HCT116 (cell line): ENCODE data around the gene ANKRD13D. TPM values are rescaled to one million over a fixed set of nuclear protein-coding genes. Genes with fewer than 3 reads are reported as not detected.

ENCODE experiments used
- ATAC-seq: fragments of 200-7000 bp; cut with Tn5 transposase; 2 replicates; pipeline ENCODE4 v1.9.1; 2020; ENCODE audit warnings: mild to moderate bottlenecking, moderate library complexity
- BruUV-seq: library from RNA; stranded (reverse); fragments of 400-500 nt; replicated peaks from 2 replicates; lab custom pipeline; 2021; lab: Mats Ljungman, UMichigan
- CTCF ChIA-PET: fragments of 300-600 bp; sonication (Branson Sonifier 250); formaldehyde crosslinking; loops from one replicate; lab custom pipeline; 2021; ENCODE audit warnings: antibody characterized with exemption; lab: Charles Lee
- POLR2A ChIA-PET: fragments of 300-600, 350-600 bp; sonication (Branson Sonifier 250); formaldehyde crosslinking; loops from one replicate; lab custom pipeline; 2021; ENCODE audit warnings: antibody characterized with exemption; lab: Charles Lee
- RAD21 ChIA-PET, 2 experiments: fragments of 300-600 bp; sonication (Branson Sonifier 250); formaldehyde crosslinking; loops; one replicate each; lab custom pipeline; 2023; ENCODE audit warnings: low total read pairs in 2 of 2; ENCODE audit not compliant: uncharacterized antibody in 2 of 2, unreplicated experiment in 2 of 2, low non-redundant PET in 1 of 2; lab: Charles Lee
- DNase-seq: peaks from one replicate; pipeline ENCODE4 v3.0.0-alpha.2; 2010; ENCODE audit warnings: low read depth, low spot score
- H2AFZ ChIP-seq: fragments of 200-600 bp; shearing (Covaris generic), sonication (generic); 2 replicates; pipeline ENCODE4 v1.6.1; 2017; ENCODE audit warnings: low read depth, mixed run types, mixed read lengths, antibody characterized with exemption, low read length; ENCODE audit not compliant: poor library complexity, severe bottlenecking
- H3K27ac ChIP-seq: 2 replicates; pipeline ENCODE4 v1.5.1; 2012; ENCODE audit warnings: low read depth, low read length
- H3K27me3 ChIP-seq: fragments of 200-600 bp; sonication (generic); 2 replicates; pipeline ENCODE4 v1.6.1; 2016; ENCODE audit warnings: mixed run types, low read length, mixed read lengths; ENCODE audit not compliant: insufficient read depth
- H3K36me3 ChIP-seq, 2 experiments: fragments of 200-500 bp in 1 of 2; fragments of 200-600 bp in 1 of 2; sonication (Bioruptor generic) in 1 of 2; sonication (generic) in 1 of 2; 2 replicates each; pipeline versions ENCODE4 v1.5.1 to v1.6.1; 2014 to 2016; ENCODE audit warnings: low read length in 2 of 2, inconsistent platforms in 1 of 2, mixed read lengths in 1 of 2, mixed run types in 1 of 2; ENCODE audit not compliant: insufficient read depth in 2 of 2, control insufficient read depth in 1 of 2
- H3K4me1 ChIP-seq, 2 experiments: fragments of 200-600 bp in 1 of 2; sonication (generic) in 1 of 2; 2 replicates each; pipeline versions ENCODE4 v1.5.1 to v1.6.1; 2012 to 2017; ENCODE audit warnings: low read length in 2 of 2, inconsistent platforms in 1 of 2, mild to moderate bottlenecking in 1 of 2, mixed read lengths in 1 of 2, mixed run types in 1 of 2, moderate library complexity in 1 of 2; ENCODE audit not compliant: insufficient read depth in 2 of 2, control insufficient read depth in 1 of 2
- H3K4me2 ChIP-seq: fragments of 200-600 bp; sonication (generic); 2 replicates; pipeline ENCODE4 v1.6.1; 2017; ENCODE audit warnings: mixed run types, low read length, mixed read lengths
- H3K4me3 ChIP-seq, 2 experiments: fragments of 200-600 bp in 1 of 2; sonication (generic) in 1 of 2; replicated peaks in 1 of 2; 2 replicates each; pipeline ENCODE4 v1.5.1; 2011 to 2016; ENCODE audit warnings: low read length in 2 of 2, control low read depth in 1 of 2, low read depth in 1 of 2, mild to moderate bottlenecking in 1 of 2, mixed read lengths in 1 of 2, mixed run types in 1 of 2
- H3K79me2 ChIP-seq: fragments of 200-600 bp; sonication (generic); 2 replicates; pipeline ENCODE4 v1.6.1; 2017; ENCODE audit warnings: mild to moderate bottlenecking, mixed run types, low read length, moderate library complexity, mixed read lengths; ENCODE audit not compliant: insufficient read depth
- H3K9ac ChIP-seq: fragments of 200-600 bp; sonication (generic); 2 replicates; pipeline ENCODE4 v1.6.1; 2016; ENCODE audit warnings: low read length, mixed read lengths
- H3K9me2 ChIP-seq: fragments of 200-600 bp; sonication (generic), shearing (Covaris generic); 2 replicates; pipeline ENCODE4 v1.6.1; 2017; ENCODE audit warnings: mixed run types, mild to moderate bottlenecking, moderate library complexity; ENCODE audit not compliant: insufficient read depth
- H3K9me3 ChIP-seq, 2 experiments: fragments of 200-500 bp in 1 of 2; fragments of 200-600 bp in 1 of 2; sonication (Bioruptor generic) in 1 of 2; sonication (generic) in 1 of 2; 2 replicates each; pipeline ENCODE4 v1.6.1; 2014 to 2017; ENCODE audit warnings: low read length in 2 of 2, mixed read lengths in 2 of 2, inconsistent platforms in 1 of 2, low read depth in 1 of 2, mild to moderate bottlenecking in 1 of 2, mixed run types in 1 of 2, moderate library complexity in 1 of 2; ENCODE audit not compliant: control insufficient read depth in 1 of 2, insufficient read depth in 1 of 2
- H4K20me1 ChIP-seq: fragments of 200-600 bp; sonication (generic), shearing (Covaris generic); 2 replicates; pipeline ENCODE4 v1.6.1; 2017; ENCODE audit warnings: mixed run types, mild to moderate bottlenecking, moderate library complexity; ENCODE audit not compliant: insufficient read depth
- ATF3 ChIP-seq: IDR thresholded peaks from 2 replicates; pipeline ENCODE4 v1.6.1; 2012
- CTCF ChIP-seq, 3 experiments: fragments of 200-600 bp in 1 of 3; sonication (generic) in 1 of 3; IDR thresholded peaks in 2 of 3; conservative IDR thresholded peaks in 1 of 3; 2 replicates each; pipeline ENCODE4 v1.5.1; 2012 to 2017; ENCODE audit warnings: low read depth in 2 of 3, low read length in 2 of 3, antibody characterized with exemption in 1 of 3, borderline replicate concordance in 1 of 3, control low read depth in 1 of 3, mild to moderate bottlenecking in 1 of 3, mixed read lengths in 1 of 3, mixed run types in 1 of 3, moderate library complexity in 1 of 3; ENCODE audit not compliant: insufficient read depth in 1 of 3
- ELF1 ChIP-seq: IDR thresholded peaks from 2 replicates; pipeline ENCODE4 v1.6.1; 2012; ENCODE audit warnings: low read depth, borderline replicate concordance
- EZH2phosphoT487 ChIP-seq: fragments of 200-600 bp; IDR thresholded peaks from 2 replicates; pipeline ENCODE4 v1.6.1; 2018; ENCODE audit warnings: antibody characterized with exemption, borderline replicate concordance
- FOSL1 ChIP-seq: IDR thresholded peaks from 2 replicates; pipeline ENCODE4 v1.6.1; 2012; ENCODE audit warnings: low read depth
- JUND ChIP-seq: IDR thresholded peaks from 2 replicates; pipeline ENCODE4 v1.6.1; 2012
- MAX ChIP-seq: IDR thresholded peaks from 2 replicates; pipeline ENCODE4 v1.6.1; 2012
- POLR2A ChIP-seq: IDR thresholded peaks from 2 replicates; pipeline ENCODE4 v1.7.0; 2011; ENCODE audit warnings: borderline replicate concordance; ENCODE audit not compliant: insufficient read depth, insufficient read length; ENCODE audit errors: extremely low read depth
- POLR2AphosphoS5 ChIP-seq: IDR thresholded peaks from 2 replicates; pipeline ENCODE4 v1.6.1; 2011; ENCODE audit warnings: mild to moderate bottlenecking, low read depth, low read length, moderate library complexity
- RAD21 ChIP-seq: IDR thresholded peaks from 2 replicates; pipeline ENCODE4 v1.6.1; 2012; ENCODE audit warnings: low read depth, mild to moderate bottlenecking
- SP1 ChIP-seq: IDR thresholded peaks from 2 replicates; pipeline ENCODE4 v1.6.1; 2012; ENCODE audit warnings: low read depth
- SRF ChIP-seq: IDR thresholded peaks from 2 replicates; pipeline ENCODE4 v1.6.1; 2012; ENCODE audit warnings: low read depth
- YY1 ChIP-seq: IDR thresholded peaks from 2 replicates; pipeline ENCODE4 v1.6.1; 2011; ENCODE audit warnings: low read length, low read depth, moderate library complexity, mild to moderate bottlenecking; ENCODE audit not compliant: insufficient replicate concordance; ENCODE audit errors: extremely low read depth
- ZBTB33 ChIP-seq: IDR thresholded peaks from 2 replicates; pipeline ENCODE4 v1.6.1; 2011; ENCODE audit warnings: mild to moderate bottlenecking, low read length, moderate library complexity; ENCODE audit not compliant: insufficient replicate concordance; ENCODE audit errors: extremely low read depth
- ZFX ChIP-seq: fragments of 450-650 bp; IDR thresholded peaks from 2 replicates; pipeline ENCODE4 v1.6.1; 2017
- ZNF274 ChIP-seq: fragments of 200-500 bp; sonication (Bioruptor generic); IDR thresholded peaks from 2 replicates; pipeline ENCODE4 v1.6.1; 2014; ENCODE audit warnings: mild to moderate bottlenecking, low read depth, low read length, inconsistent platforms
- intact Hi-C: fragments of 100-400 bp; cut with micrococcal nuclease; formaldehyde crosslinking; loops from 2 replicates; pipeline ENCODE4 v1.10.0; 2022
- total RNA-seq: library from RNA; stranded (reverse); gene quantifications from one replicate; pipeline ENCODE4 v1.2.1, GENCODE V29; 2021; ENCODE audit not compliant: unreplicated experiment

ANKRD13D gene
- total RNA-seq, 1 experiment from 2014 or later = 61.1 TPM

- Histone ChIP-seq H3K36me3 (no peaks in the 10 kb centered on the region), H3K9me3 (no peaks in the 10 kb centered on the region), H3K9me2 (no peaks in the 10 kb centered on the region), H3K79me2 (peaks cover 11% of the 10 kb centered on the region; the same call in 1 of the 2 replicates), H3K9ac (peak overlapping the region; percentile 88), H3K27ac (peak overlapping the region; percentile 87), H3K27me3 (no peaks in the 10 kb centered on the region)
- CTCF ChIA-PET = interaction anchor here (0.7 to 3.2 kb wide), 28 partner anchors 9 to 289 kb away, joined by 3 to 60 read pairs (median 5); partner anchors contain the start of genes ANKRD13D, GRK2, POLD4 and PPP1CA
- intact Hi-C loops = loop anchor here (1.0 to 2.0 kb wide), 4 partner anchors 51 to 263 kb away; partner anchors contain the start of gene GRK2
- RAD21 ChIA-PET = interaction anchor here (0.8 to 2.4 kb wide), 9 partner anchors 14 to 236 kb away, joined by 3 to 8 read pairs (median 5); partner anchors contain the start of gene SSH3 (in 1 of the 2)
- TSS peak; percentile 97 for BruUV-seq
- peak; percentile 90 for DNase-seq
- POLR2A ChIA-PET = interaction anchor here (0.8 to 1.9 kb wide), 6 partner anchors 14 to 78 kb away, joined by 3 to 7 read pairs (median 5); partner anchors contain the start of gene SSH3
- TF ChIP-seq SP1 (peak; percentile 32; the same call in 1 of the 2 replicates), ZFX (no peak), ZNF274 (no peak), ATF3 (no peak), SRF (no peak), POLR2A (peak; percentile 55), YY1 (peak; percentile 30), RAD21 (peak; percentile 99), CTCF (IDR thresholded peaks at IDR 0.05 in 2 of 3, conservative IDR thresholded peaks at IDR 0.05 in 1 of 3; ENCODE audit: borderline replicate concordance in 1 of 3, insufficient read depth in 1 of 3, low read depth in 2 of 3, low read length in 2 of 3) (peak; percentile 85 to 97 (median 87)), ZBTB33 (peak; percentile 40), JUND (no peak), EZH2phosphoT487 (no peak), ELF1 (peak; percentile 82; the same call in 1 of the 2 replicates), MAX (peak; percentile 62; the same call in 1 of the 2 replicates), FOSL1 (no peak), POLR2AphosphoS5 (peak; percentile 84)
- TF ChIP-seq, all 23 proteins: peak for 9
- Histone ChIP-seq H2AFZ (peak overlapping the region; percentile 86), H3K4me3 (peak overlapping the region; percentile 81 to 90), H3K4me1 (peaks cover 11 to 28% of the 10 kb centered on the region in 2 experiments; a peak in 3 of 4 replicates), H3K4me2 (peak overlapping the region; percentile 78), H4K20me1 (no peaks in the 10 kb centered on the region)
- peak; percentile 88 for ATAC-seq
Observed at GRCh38 chr11:67317205-67317887, 28.2 kb downstream of the ANKRD13D start.
